HL-60/S4 treated with phorbol 12-myristate 13-acetate at 8.2 ng/mL for 4 days and 3 days (cell line): ENCODE measurements around the gene CEP89.
"Not testable (repeated sequence)": the region's sequence is repeated elsewhere in the genome, so short reads cannot be mapped to it uniquely, and the experiment has no call there.

ENCODE experiments used
- in situ Hi-C: fragments of 300-500 bp; cut with MboI; formaldehyde crosslinking; loops from 2 replicates; pipeline ENCODE4 v1.15.0; 2022; ENCODE audit warnings: low sequenced_read_pairs

Gene CEP89

GRCh38 chr19:32971715-32972540, at the start of gene CEP89, which contains the start of gene FAAP24:
Gene CEP89, minus strand, starts transcription at chr19:32971958. Its CDS starts 84 bp downstream, at chr19:32971874.
Gene FAAP24, plus strand, starts transcription at chr19:32972242. Its CDS starts 955 bp downstream, at chr19:32973197.
- in situ Hi-C loops = no loop called here

GRCh38 chr19:33010891-33011290, 39.1 kb upstream of the CEP89 start:
- in situ Hi-C loops = not testable (repeated sequence)

GRCh38 chr19:33008738-33009137, 37.0 kb upstream of the CEP89 start:
- in situ Hi-C loops = no loop called here

- in situ Hi-C loops = no loop called here
These were observed 33.7 kb upstream of the CEP89 start for GRCh38 chr19:33005440-33005839.

GRCh38 chr19:33003424-33004024, 31.8 kb upstream of the CEP89 start:
- in situ Hi-C loops = not testable (repeated sequence)

GRCh38 chr19:33002126-33002865, 30.5 kb upstream of the CEP89 start:
- in situ Hi-C loops = not testable (repeated sequence)

GRCh38 chr19:33000910-33001309, 29.2 kb upstream of the CEP89 start:
- in situ Hi-C loops = no loop called here

GRCh38 chr19:33000510-33000909, 28.8 kb upstream of the CEP89 start:
- in situ Hi-C loops = no loop called here

GRCh38 chr19:32998722-32999121, 27.0 kb upstream of the CEP89 start:
- in situ Hi-C loops = no loop called here

- in situ Hi-C loops = no loop called here
These were observed 26.1 kb upstream of the CEP89 start for GRCh38 chr19:32997716-32998355.

GRCh38 chr19:32997061-32997464, 25.3 kb upstream of the CEP89 start:
- in situ Hi-C loops = not testable (repeated sequence)

GRCh38 chr19:32995966-32996365, 24.2 kb upstream of the CEP89 start:
- in situ Hi-C loops = not testable (repeated sequence)

GRCh38 chr19:32988724-32989123, 17.0 kb upstream of the CEP89 start:
- in situ Hi-C loops = no loop called here

- in situ Hi-C loops = not testable (repeated sequence)
These were observed 16.5 kb upstream of the CEP89 start for GRCh38 chr19:32988254-32988653.

GRCh38 chr19:32982488-32982887, 10.7 kb upstream of the CEP89 start:
- in situ Hi-C loops = not testable (repeated sequence)

GRCh38 chr19:32979807-32980206, 8.0 kb upstream of the CEP89 start:
- in situ Hi-C loops = not testable (repeated sequence)

GRCh38 chr19:32977813-32978212, 6.1 kb upstream of the CEP89 start:
- in situ Hi-C loops = not testable (repeated sequence)

GRCh38 chr19:32977280-32977679, 5.5 kb upstream of the CEP89 start:
- in situ Hi-C loops = no loop called here

GRCh38 chr19:32976223-32976805, 4.6 kb upstream of the CEP89 start:
- in situ Hi-C loops = no loop called here

GRCh38 chr19:32971012-32971595, 654 bp downstream of the CEP89 start:
- in situ Hi-C loops = no loop called here
